ENCODE data around the gene KEAP1. TPM values are rescaled to one million over a fixed set of nuclear protein-coding genes. Genes with fewer than 3 reads are reported as not detected.
"Not testable (repeated sequence)": the region's sequence is repeated elsewhere in the genome, so short reads cannot be mapped to it uniquely, and the experiment has no call there.

KEAP1 gene
- total RNA-seq, 4 donors from 2014 or later: 62.1 to 80.3 (median 69.8) TPM

GRCh38 chr19:10471909-10472308 is 31.2 kb downstream of the KEAP1 start:
- H3K4me1 ChIP-seq: no peaks in the 10 kb centered on the region
- peaks cover 0 to 17% of the 10 kb centered on the region in 2 donors for H3K36me3 ChIP-seq
- 26 to 39% methylated on average over 4 to 6 of the region's 6 CpGs for WGBS, 2 donors (ENCODE audit: low coverage in 1 of 2)
- no peaks in the 10 kb centered on the region for H3K9me3 ChIP-seq
- TF ChIP-seq CTCF (IDR thresholded peaks at IDR 0.05) (peak in 2 of 4 experiments; percentile 11 to 22), POLR2AphosphoS5 (IDR thresholded peaks at IDR 0.05) (no peak)
- no peak overlapping the region for H3K27ac ChIP-seq
- H3K4me3 ChIP-seq: no peak overlapping the region
- ATAC-seq: no peak
- peaks cover 3% of the 10 kb centered on the region for H3K27me3 ChIP-seq

- H3K36me3 ChIP-seq: peaks cover 0 to 48% of the 10 kb centered on the region in 2 donors
- no peak overlapping the region for H3K27ac ChIP-seq
- TF ChIP-seq CTCF (IDR thresholded peaks at IDR 0.05) (no peak), EP300 (IDR thresholded peaks at IDR 0.05) (no peak), POLR2A (IDR thresholded peaks at IDR 0.05) (no peak), POLR2AphosphoS5 (IDR thresholded peaks at IDR 0.05) (no peak)
- no peaks in the 10 kb centered on the region for H3K9me3 ChIP-seq
- H3K4me3 ChIP-seq: no peak overlapping the region
- WGBS, 2 donors (ENCODE audit: low coverage in 1 of 2): 78% methylated on average over 10 of the region's 12 CpGs; no CpG with 5 or more reads in 1 of the 2 donors
- ATAC-seq: no peak
- no peaks in the 10 kb centered on the region for H3K27me3 ChIP-seq
- no peaks in the 10 kb centered on the region for H3K4me1 ChIP-seq
These were observed 35.0 kb downstream of the KEAP1 start for GRCh38 chr19:10468133-10468532.

GRCh38 chr19:10467104-10467706 is 36.0 kb downstream of the KEAP1 start:
- Histone ChIP-seq H3K4me1 (no peaks in the 10 kb centered on the region), H3K27me3 (no peaks in the 10 kb centered on the region), H3K9me3 (no peaks in the 10 kb centered on the region), H3K27ac (no peak overlapping the region), H3K36me3 (peaks cover 0 to 56% of the 10 kb centered on the region in 2 donors), H3K4me3 (no peak overlapping the region)
- WGBS, 2 donors (ENCODE audit: low coverage in 1 of 2): 66 to 74% methylated on average over 8 to 9 of the region's 20 CpGs
- TF ChIP-seq POLR2AphosphoS5 (IDR thresholded peaks at IDR 0.05) (no peak), POLR2A (IDR thresholded peaks at IDR 0.05) (no peak), EP300 (IDR thresholded peaks at IDR 0.05) (no peak), CTCF (IDR thresholded peaks at IDR 0.05) (no peak)
- ATAC-seq: no peak

GRCh38 chr19:10464456-10464855 is 38.7 kb downstream of the KEAP1 start:
- Histone ChIP-seq H3K27ac (no peak overlapping the region), H3K4me1 (peaks cover 0 to 15% (median 6%) of the 10 kb centered on the region in 3 donors), H3K4me3 (no peak overlapping the region), H3K36me3 (peaks cover 0 to 59% of the 10 kb centered on the region in 2 donors), H3K9me3 (no peaks in the 10 kb centered on the region), H3K27me3 (no peaks in the 10 kb centered on the region)
- WGBS, 2 donors (ENCODE audit: low coverage in 1 of 2): 87% methylated on average over 4 of the region's 5 CpGs; no CpG with 5 or more reads in 1 of the 2 donors
- TF ChIP-seq POLR2AphosphoS5 (IDR thresholded peaks at IDR 0.05): no peak
- no peak for TF ChIP-seq CTCF (IDR thresholded peaks at IDR 0.05)
- no peak for TF ChIP-seq EP300 (IDR thresholded peaks at IDR 0.05)
- ATAC-seq: no peak

GRCh38 chr19:10462557-10462956 is 40.6 kb downstream of the KEAP1 start:
- Histone ChIP-seq H3K36me3 (peaks cover 0 to 67% of the 10 kb centered on the region in 2 donors), H3K27ac (no peak overlapping the region), H3K4me3 (no peak overlapping the region), H3K9me3 (no peaks in the 10 kb centered on the region), H3K4me1 (peaks cover 0 to 15% (median 6%) of the 10 kb centered on the region in 3 donors), H3K27me3 (no peaks in the 10 kb centered on the region)
- ATAC-seq: no peak
- 100% methylated on average over 2 to 4 of the region's 4 CpGs for WGBS, 2 donors (ENCODE audit: low coverage in 1 of 2)
- no peak for TF ChIP-seq CTCF (IDR thresholded peaks at IDR 0.05)
- TF ChIP-seq POLR2A (IDR thresholded peaks at IDR 0.05): no peak
- TF ChIP-seq POLR2AphosphoS5 (IDR thresholded peaks at IDR 0.05): no peak
- no peak for TF ChIP-seq EP300 (IDR thresholded peaks at IDR 0.05)

- ATAC-seq, H3K4me3 ChIP-seq, H3K9me3 ChIP-seq, H3K27me3 ChIP-seq: not testable (repeated sequence)
- WGBS, 2 donors (ENCODE audit: low coverage in 1 of 2): 59% methylated on average over 4 of the region's 15 CpGs; no CpG with 5 or more reads in 1 of the 2 donors
- H3K4me1 ChIP-seq: peaks cover 0 to 15% (median 6%) of the 10 kb centered on the region in 3 donors
- peak overlapping the region in 1 of 4 donors; percentile 52 for H3K27ac ChIP-seq
- peaks cover 0 to 64% of the 10 kb centered on the region in 2 donors for H3K36me3 ChIP-seq
These were observed 41.1 kb downstream of the KEAP1 start for GRCh38 chr19:10462042-10462441.
